A673 (cell line): ENCODE data around the gene MAP2.

ENCODE experiments used
- EZH2 ChIP-seq: fragments of 200-600 bp; sonication (generic); IDR thresholded peaks from 2 replicates; pipeline ENCODE4 v1.6.1; 2017; ENCODE audit warnings: borderline replicate concordance, low read depth, mild to moderate bottlenecking, mixed read lengths, antibody characterized with exemption, low read length; ENCODE audit not compliant: poor library complexity, severe bottlenecking
- TF ChIP-seq, protein P1 (sequence below): fragments of 300-800, 200-600 bp; sonication (generic); conservative IDR thresholded peaks from 2 replicates; pipeline ENCODE4 v1.5.1; 2017; ENCODE audit warnings: low read depth, mild to moderate bottlenecking, antibody characterized with exemption, low read length, moderate library complexity, mixed read lengths

DNA sequence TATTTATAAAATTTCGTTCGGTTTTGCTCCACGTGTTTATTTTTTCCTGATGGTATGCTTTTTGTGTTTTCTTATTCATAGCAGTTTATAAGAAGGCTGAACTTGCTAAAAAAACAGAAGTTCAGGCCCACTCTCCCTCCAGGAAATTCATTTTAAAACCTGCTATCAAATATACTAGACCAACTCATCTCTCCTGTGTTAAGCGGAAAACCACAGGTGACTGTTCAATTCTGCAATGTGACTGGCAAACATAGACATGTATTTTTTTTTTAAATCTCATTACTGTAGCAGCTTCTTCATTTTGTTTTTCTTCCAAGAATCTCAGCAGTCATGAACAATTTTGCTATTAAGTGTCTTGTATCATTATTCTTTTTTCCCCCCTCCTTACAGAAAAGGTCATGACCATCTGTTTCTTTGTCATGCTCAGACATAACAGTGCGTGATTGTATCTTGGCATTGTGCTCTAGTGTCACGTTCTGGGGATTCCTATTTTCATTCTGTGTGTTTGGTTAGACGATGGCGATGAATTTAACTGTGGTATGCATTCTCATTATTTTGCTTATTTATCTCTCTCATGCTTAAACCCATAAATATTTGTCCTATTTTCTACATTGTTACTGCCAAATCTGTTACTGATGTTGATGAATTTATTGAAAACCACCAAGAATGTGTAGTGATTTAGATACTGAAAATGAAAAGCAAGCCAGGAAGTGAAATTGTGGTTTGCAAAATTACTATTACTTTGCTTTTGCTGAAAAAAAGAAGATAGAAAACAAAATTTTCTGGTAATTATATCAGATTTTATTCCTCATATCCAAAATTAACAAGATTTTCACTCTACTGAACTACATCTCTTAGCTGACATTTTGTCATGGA lies 273.2 kb downstream of the MAP2 start:
- TF ChIP-seq, protein P1, sequence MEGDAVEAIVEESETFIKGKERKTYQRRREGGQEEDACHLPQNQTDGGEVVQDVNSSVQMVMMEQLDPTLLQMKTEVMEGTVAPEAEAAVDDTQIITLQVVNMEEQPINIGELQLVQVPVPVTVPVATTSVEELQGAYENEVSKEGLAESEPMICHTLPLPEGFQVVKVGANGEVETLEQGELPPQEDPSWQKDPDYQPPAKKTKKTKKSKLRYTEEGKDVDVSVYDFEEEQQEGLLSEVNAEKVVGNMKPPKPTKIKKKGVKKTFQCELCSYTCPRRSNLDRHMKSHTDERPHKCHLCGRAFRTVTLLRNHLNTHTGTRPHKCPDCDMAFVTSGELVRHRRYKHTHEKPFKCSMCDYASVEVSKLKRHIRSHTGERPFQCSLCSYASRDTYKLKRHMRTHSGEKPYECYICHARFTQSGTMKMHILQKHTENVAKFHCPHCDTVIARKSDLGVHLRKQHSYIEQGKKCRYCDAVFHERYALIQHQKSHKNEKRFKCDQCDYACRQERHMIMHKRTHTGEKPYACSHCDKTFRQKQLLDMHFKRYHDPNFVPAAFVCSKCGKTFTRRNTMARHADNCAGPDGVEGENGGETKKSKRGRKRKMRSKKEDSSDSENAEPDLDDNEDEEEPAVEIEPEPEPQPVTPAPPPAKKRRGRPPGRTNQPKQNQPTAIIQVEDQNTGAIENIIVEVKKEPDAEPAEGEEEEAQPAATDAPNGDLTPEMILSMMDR, result no peak
- no peak for TF ChIP-seq EZH2
